ENCODE measurements around the gene PPP1R9B.

PPP1R9B gene

GRCh38 chr17:50164697-50164988 lies 14.2 kb upstream of the PPP1R9B start:
- no peak overlapping the region for H3K4me3 ChIP-seq (replicated peaks in 1 of 2; ENCODE audit: low read depth in 2 of 2, low read length in 2 of 2)
- no peak for TF ChIP-seq CTCF (IDR thresholded peaks at IDR 0.05; ENCODE audit: low read depth, low read length)
- DNase-seq (ENCODE audit: low read depth in 2 of 2), result no peak

- H3K4me3 ChIP-seq (replicated peaks in 1 of 2; ENCODE audit: low read depth in 2 of 2, low read length in 2 of 2), result no peak overlapping the region
- TF ChIP-seq CTCF (IDR thresholded peaks at IDR 0.05; ENCODE audit: low read depth, low read length), result no peak
- DNase-seq (ENCODE audit: low read depth in 2 of 2), result no peak
These were observed 13.6 kb upstream of the PPP1R9B start for GRCh38 chr17:50163843-50164696.

GRCh38 chr17:50162466-50163254 lies 12.2 kb upstream of the PPP1R9B start:
- H3K4me3 ChIP-seq (replicated peaks in 1 of 2; ENCODE audit: low read depth in 2 of 2, low read length in 2 of 2), result no peak overlapping the region
- no peak for TF ChIP-seq CTCF (IDR thresholded peaks at IDR 0.05; ENCODE audit: low read depth, low read length)
- no peak for DNase-seq (ENCODE audit: low read depth in 2 of 2)

- DNase-seq (ENCODE audit: low read depth in 2 of 2), result no peak
- no peak overlapping the region for H3K4me3 ChIP-seq (replicated peaks in 1 of 2; ENCODE audit: low read depth in 2 of 2, low read length in 2 of 2)
These were observed 11.4 kb upstream of the PPP1R9B start for GRCh38 chr17:50161911-50162288.

GRCh38 chr17:50161023-50161910 lies 10.8 kb upstream of the PPP1R9B start:
- peak; percentile 89 to 93 for DNase-seq (ENCODE audit: low read depth in 2 of 2)
- peak; percentile 88 for TF ChIP-seq CTCF (IDR thresholded peaks at IDR 0.05; ENCODE audit: low read depth, low read length)
- H3K4me3 ChIP-seq (replicated peaks in 1 of 2; ENCODE audit: low read depth in 2 of 2, low read length in 2 of 2), result peak overlapping the region; percentile 56 to 72

More at GRCh38 chr17:50161911-50162288, 11.4 kb upstream of the PPP1R9B start:
- TF ChIP-seq CTCF (IDR thresholded peaks at IDR 0.05; ENCODE audit: low read depth, low read length), result no peak

- H3K4me3 ChIP-seq (replicated peaks in 1 of 2; ENCODE audit: low read depth in 2 of 2, low read length in 2 of 2), result no peak overlapping the region
- DNase-seq (ENCODE audit: low read depth in 2 of 2), result no peak
- no peak for TF ChIP-seq CTCF (IDR thresholded peaks at IDR 0.05; ENCODE audit: low read depth, low read length)
These were observed 7.4 kb upstream of the PPP1R9B start for GRCh38 chr17:50157891-50158290.
